HepG2 (cell line): ENCODE results near the gene LRRC27. TPM values are rescaled to one million over a fixed set of nuclear protein-coding genes. Genes with fewer than 3 reads are reported as not detected.

Experiments used
- ATAC-seq: fragments of 200-7000 bp; cut with Tn5 transposase; 3 replicates; pipeline ENCODE4 v1.9.1; 2020; ENCODE audit warnings: mild to moderate bottlenecking, moderate library complexity
- BruUV-seq: library from RNA; stranded (reverse); fragments of 400-500 nt; replicated peaks from 2 replicates; lab custom pipeline; 2021; lab: Mats Ljungman, UMichigan
- CTCF ChIA-PET: fragments of 300-600 bp; formaldehyde crosslinking; extraction: SDS; loops from one replicate; lab custom pipeline; 2021; ENCODE audit warnings: low total read pairs, inconsistent platforms, low intra/inter-chr PET ratio; lab: Yijun Ruan, JAX
- POLR2A ChIA-PET: fragments of 350-600 bp; sonication (Branson Sonifier 250); formaldehyde crosslinking; loops from one replicate; lab custom pipeline; 2020; ENCODE audit warnings: antibody characterized with exemption, inconsistent platforms; lab: Yijun Ruan, JAX
- DNase-seq: peaks from one replicate; pipeline ENCODE4 v3.0.0-alpha.2; 2015; ENCODE audit warnings: low spot score
- FAIRE-seq: peaks from 3 replicates; lab custom pipeline; 2011; peaks lifted over from hg19 to GRCh38; lab: Jason Lieb, UNC
- H2AFZ ChIP-seq: one replicate; pipeline ENCODE4 v1.6.1; 2011; ENCODE audit warnings: low read length, inconsistent platforms
- H3K27ac ChIP-seq: fragments of 300-600 bp; 3 replicates; pipeline ENCODE4 v1.8.0; 2011; ENCODE audit warnings: mixed run types, mild to moderate bottlenecking, mixed read lengths, low read length, inconsistent platforms; ENCODE audit not compliant: insufficient read depth; ENCODE audit errors: extremely low read length
- H3K27me3 ChIP-seq, 2 experiments: fragments of 200-600 bp in 1 of 2; 2 replicates in 1 of 2; 3 replicates in 1 of 2; pipeline versions ENCODE4 v1.6.0 to v1.8.0; 2011; ENCODE audit warnings: low read length in 2 of 2, mild to moderate bottlenecking in 2 of 2, moderate library complexity in 2 of 2, inconsistent platforms in 1 of 2; ENCODE audit not compliant: insufficient read depth in 2 of 2, control insufficient read depth in 1 of 2
- H3K36me3 ChIP-seq, 2 experiments: fragments of 200-600 bp in 1 of 2; replicated peaks in 1 of 2; 2 replicates in 1 of 2; 3 replicates in 1 of 2; pipeline versions ENCODE4 v1.5.1 to v1.8.0; 2011; ENCODE audit warnings: low read length in 2 of 2, inconsistent platforms in 1 of 2; ENCODE audit not compliant: insufficient read depth in 2 of 2, control insufficient read depth in 1 of 2
- H3K4me1 ChIP-seq: 2 replicates; pipeline ENCODE4 v1.5.1; 2012; ENCODE audit warnings: low read length, inconsistent platforms; ENCODE audit not compliant: insufficient read depth
- H3K4me2 ChIP-seq: 2 replicates; pipeline ENCODE4 v1.6.0; 2011; ENCODE audit warnings: low read depth, low read length, inconsistent platforms
- H3K4me3 ChIP-seq, 3 experiments: fragments of 200-600 bp in 1 of 3; sonication (generic), shearing (Covaris generic) in 1 of 3; replicated peaks in 1 of 3; 2 replicates each; pipeline ENCODE4 v1.5.1; 2011 to 2016; ENCODE audit warnings: low read length in 3 of 3, inconsistent platforms in 2 of 3, low read depth in 2 of 3, mild to moderate bottlenecking in 2 of 3, control low read depth in 1 of 3, mixed read lengths in 1 of 3; ENCODE audit not compliant: insufficient read depth in 1 of 3
- H3K79me2 ChIP-seq: one replicate; pipeline ENCODE4 v1.6.1; 2011; ENCODE audit warnings: low read length, inconsistent platforms; ENCODE audit not compliant: insufficient read depth
- H3K9ac ChIP-seq: 2 replicates; pipeline ENCODE4 v1.6.0; 2011; ENCODE audit warnings: mild to moderate bottlenecking, low read depth, low read length, inconsistent platforms; ENCODE audit not compliant: insufficient read depth
- H3K9me3 ChIP-seq: 2 replicates; pipeline ENCODE4 v1.5.1; 2012; ENCODE audit warnings: mild to moderate bottlenecking, low read length
- H4K20me1 ChIP-seq: 2 replicates; pipeline ENCODE4 v1.6.0; 2011; ENCODE audit warnings: inconsistent platforms, mild to moderate bottlenecking, low read length, moderate library complexity; ENCODE audit not compliant: insufficient read depth
- ATRX ChIP-seq: sonication (generic); formaldehyde crosslinking; IDR thresholded peaks from 2 replicates; pipeline ENCODE4 v1.4.0; 2020; ENCODE audit warnings: missing genetic modification reagents, borderline replicate concordance
- EZH2 ChIP-seq: conservative IDR thresholded peaks from 2 replicates; pipeline ENCODE4 v1.6.1; 2012; ENCODE audit warnings: mild to moderate bottlenecking, low read depth, low read length, moderate library complexity
- FOSL2 ChIP-seq: sonication (generic); formaldehyde crosslinking; IDR thresholded peaks from 2 replicates; pipeline ENCODE4 v1.4.0; 2020; ENCODE audit warnings: missing genetic modification reagents
- NFRKB ChIP-seq: fragments of 450-650 bp; IDR thresholded peaks from 2 replicates; pipeline ENCODE4 v1.6.1; 2017
- SIN3A ChIP-seq: IDR thresholded peaks from 2 replicates; pipeline ENCODE4 v1.6.1; 2011; ENCODE audit warnings: low read depth, mild to moderate bottlenecking, control low read depth, low read length, borderline replicate concordance
- SUZ12 ChIP-seq: fragments of 150-350 bp; IDR thresholded peaks from 2 replicates; pipeline ENCODE4 v1.6.1; 2014; ENCODE audit warnings: low read depth, low read length
- ZFP41 ChIP-seq: sonication (generic); formaldehyde crosslinking; IDR thresholded peaks from 2 replicates; pipeline ENCODE4 v1.4.0; 2020; ENCODE audit warnings: mild to moderate bottlenecking, missing genetic modification reagents, borderline replicate concordance
- ZMYM3 ChIP-seq: sonication (generic); formaldehyde crosslinking; IDR thresholded peaks from 2 replicates; pipeline ENCODE4 v1.5.1; 2020; ENCODE audit warnings: mild to moderate bottlenecking, missing genetic modification reagents
- ZNF484 ChIP-seq: sonication (generic); formaldehyde crosslinking; IDR thresholded peaks from 2 replicates; pipeline ENCODE4 v1.5.1; 2020; ENCODE audit warnings: mild to moderate bottlenecking, low read depth, missing genetic modification reagents, borderline replicate concordance
- WGBS: methylation state at CpG from one replicate; pipeline ENCODE4 v1.1.6; 2017; ENCODE audit warnings: low lambda C conversion rate; 5-methylcytosine and 5-hydroxymethylcytosine counted together
- in situ Hi-C: cut with HindIII; loops from 2 replicates; pipeline ENCODE4 v1.10.0; 2017; ENCODE audit warnings: low pct_unique_long_range_greater_than_20kb; ENCODE audit not compliant: extremely low pct_ligation_motif_present
- intact Hi-C: fragments of 100-400 bp; cut with micrococcal nuclease; formaldehyde crosslinking; loops from one replicate; pipeline ENCODE4 v1.10.0; 2022; ENCODE audit not compliant: unreplicated experiment
- polyA plus RNA-seq, 8 experiments: library from polyadenylated mRNA; depleted of rRNA in 3 of 8; stranded (reverse) in 7 of 8; unstranded in 1 of 8; fragments of >200 nt; fragmentation: Illumina TruSeq in 4 of 8; extraction: Trizol in 4 of 8; gene quantifications; 2 replicates each; pipeline versions ENCODE4 v1.2.1 to v1.2.3, GENCODE V29; 2011 to 2016; ENCODE audit warnings: low read depth in 4 of 8, missing spikeins in 1 of 8, mixed read lengths in 1 of 8; ENCODE audit not compliant: insufficient read depth in 1 of 8
- total RNA-seq, 5 experiments: library from RNA; depleted of rRNA; stranded (reverse); fragments of >200 nt; fragmentation: Illumina TruSeq; extraction: Trizol; gene quantifications; 2 replicates each; pipeline ENCODE4 v1.2.3, GENCODE V29; 2016; ENCODE audit warnings: low read depth in 1 of 5
- TF ChIP-seq, protein P1 (sequence below): conservative IDR thresholded peaks from 2 replicates; pipeline ENCODE4 v1.6.1; 2018; ENCODE audit warnings: missing genetic modification reagents
- TF ChIP-seq, protein P2 (sequence below): sonication (generic); formaldehyde crosslinking; IDR thresholded peaks from 2 replicates; pipeline ENCODE4 v1.4.0; 2020; ENCODE audit warnings: missing genetic modification reagents
- TF ChIP-seq, protein P3 (sequence below): sonication (generic); formaldehyde crosslinking; IDR thresholded peaks from 2 replicates; pipeline ENCODE4 v1.4.0; 2020; ENCODE audit warnings: missing genetic modification reagents
- TF ChIP-seq, protein P4 (sequence below): sonication (generic); formaldehyde crosslinking; IDR thresholded peaks from 2 replicates; pipeline ENCODE4 v1.4.0; 2020; ENCODE audit warnings: missing genetic modification reagents

Gene LRRC27
- total and polyA plus RNA-seq, 2 of the 13 experiments (the other 11 are each of a cell fraction or from before 2014, with no cell fraction given): 4.2 to 4.6 TPM

DNA sequence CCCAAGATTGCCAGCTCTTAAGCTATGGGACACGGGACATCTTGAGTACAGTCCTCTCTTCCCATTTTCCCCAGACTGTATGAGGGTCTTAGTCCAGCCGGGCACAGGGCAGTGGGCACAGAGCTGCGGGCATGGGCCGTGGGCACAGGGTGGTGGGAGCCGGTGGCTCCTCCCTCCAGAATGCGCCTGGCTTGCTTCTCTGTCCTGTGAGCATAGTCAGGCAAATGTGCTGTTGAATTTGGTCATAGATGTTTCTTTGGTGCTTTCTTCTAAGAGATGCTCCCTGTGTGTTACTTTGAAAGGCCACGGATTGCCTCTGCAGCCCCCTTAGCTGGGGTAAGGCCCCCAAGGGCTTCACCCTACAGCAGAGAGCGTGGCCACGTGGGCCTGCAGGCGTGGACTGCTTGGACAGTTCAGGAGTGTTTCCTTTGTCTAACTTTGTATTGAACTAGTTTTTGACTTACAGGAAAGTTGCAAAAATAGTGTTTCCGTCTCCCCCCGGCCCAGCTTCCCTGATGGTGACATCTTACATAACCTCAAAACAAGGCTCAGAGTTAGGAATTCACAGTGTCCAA is 24.7 kb downstream of the LRRC27 start (continued):
- TF ChIP-seq, protein P1, sequence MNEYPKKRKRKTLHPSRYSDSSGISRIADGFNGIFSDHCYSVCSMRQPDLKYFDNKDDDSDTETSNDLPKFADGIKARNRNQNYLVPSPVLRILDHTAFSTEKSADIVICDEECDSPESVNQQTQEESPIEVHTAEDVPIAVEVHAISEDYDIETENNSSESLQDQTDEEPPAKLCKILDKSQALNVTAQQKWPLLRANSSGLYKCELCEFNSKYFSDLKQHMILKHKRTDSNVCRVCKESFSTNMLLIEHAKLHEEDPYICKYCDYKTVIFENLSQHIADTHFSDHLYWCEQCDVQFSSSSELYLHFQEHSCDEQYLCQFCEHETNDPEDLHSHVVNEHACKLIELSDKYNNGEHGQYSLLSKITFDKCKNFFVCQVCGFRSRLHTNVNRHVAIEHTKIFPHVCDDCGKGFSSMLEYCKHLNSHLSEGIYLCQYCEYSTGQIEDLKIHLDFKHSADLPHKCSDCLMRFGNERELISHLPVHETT (CRISPR knock-in tag): no peak
- TF ChIP-seq NFRKB (no peak), FOSL2 (no peak), ZMYM3 (CRISPR knock-in tag) (no peak), ZNF484 (CRISPR knock-in tag) (no peak)

DNA sequence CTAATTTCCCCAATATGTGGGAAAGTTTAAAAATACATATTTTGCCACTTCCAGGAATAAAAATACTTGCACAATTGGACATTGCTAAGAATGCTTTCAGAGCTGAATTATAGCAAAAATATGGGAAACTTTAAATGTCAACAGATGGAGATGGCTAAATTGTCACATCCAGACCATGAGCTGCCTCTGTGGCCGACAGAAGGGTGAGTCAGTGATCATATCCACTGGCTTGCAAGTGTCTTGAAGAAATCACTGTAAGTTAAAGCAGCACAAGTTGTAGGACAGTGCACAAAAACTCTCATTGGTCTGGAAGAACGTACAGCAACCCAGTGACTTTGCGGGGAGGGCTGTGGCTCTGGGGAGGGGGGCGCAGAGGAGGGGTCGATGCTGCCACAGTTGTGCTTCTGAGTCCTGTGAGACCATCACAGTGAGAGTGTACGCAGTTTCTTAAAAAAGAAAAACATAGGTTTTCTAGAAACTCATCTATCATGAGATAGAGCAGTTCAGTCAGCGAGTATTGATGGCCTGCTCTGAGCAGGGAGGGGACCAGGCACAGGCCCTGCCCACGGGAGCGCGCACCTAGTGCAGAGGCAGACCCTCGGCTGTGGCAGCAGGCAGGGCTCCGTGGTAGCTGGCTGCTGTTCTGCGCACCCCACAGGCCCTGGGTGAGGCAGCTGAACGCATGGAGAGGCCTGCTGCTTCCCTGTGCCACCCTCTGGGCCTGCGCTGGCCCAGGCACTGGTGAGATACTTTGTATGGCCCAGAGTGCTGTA is 25.5 kb downstream of the LRRC27 start:
- no peak overlapping the region for H3K4me2 ChIP-seq
- H3K36me3 ChIP-seq: no peaks in the 10 kb centered on the region
- intact Hi-C loops (no loop called here), in situ Hi-C loops (no loop called here)
- BruUV-seq: no TSS peak
- DNase-seq (no peak), FAIRE-seq (no peak), ATAC-seq (no peak)
- H2AFZ ChIP-seq: no peak overlapping the region
- H3K4me3 ChIP-seq: no peak overlapping the region
- WGBS: 91% methylated on average over 14 of the region's 15 CpGs
- H3K27me3 ChIP-seq: no peaks in the 10 kb centered on the region
- H3K9me3 ChIP-seq: no peaks in the 10 kb centered on the region
- H4K20me1 ChIP-seq: no peaks in the 10 kb centered on the region; the same call in 1 of the 2 replicates
- no peak overlapping the region for H3K9ac ChIP-seq
- ChIA-PET POLR2A (no interaction called here), CTCF (no interaction called here)
- H3K79me2 ChIP-seq: no peaks in the 10 kb centered on the region
- H3K4me1 ChIP-seq: no peaks in the 10 kb centered on the region
- no peak overlapping the region for H3K27ac ChIP-seq
- TF ChIP-seq, protein P2, sequence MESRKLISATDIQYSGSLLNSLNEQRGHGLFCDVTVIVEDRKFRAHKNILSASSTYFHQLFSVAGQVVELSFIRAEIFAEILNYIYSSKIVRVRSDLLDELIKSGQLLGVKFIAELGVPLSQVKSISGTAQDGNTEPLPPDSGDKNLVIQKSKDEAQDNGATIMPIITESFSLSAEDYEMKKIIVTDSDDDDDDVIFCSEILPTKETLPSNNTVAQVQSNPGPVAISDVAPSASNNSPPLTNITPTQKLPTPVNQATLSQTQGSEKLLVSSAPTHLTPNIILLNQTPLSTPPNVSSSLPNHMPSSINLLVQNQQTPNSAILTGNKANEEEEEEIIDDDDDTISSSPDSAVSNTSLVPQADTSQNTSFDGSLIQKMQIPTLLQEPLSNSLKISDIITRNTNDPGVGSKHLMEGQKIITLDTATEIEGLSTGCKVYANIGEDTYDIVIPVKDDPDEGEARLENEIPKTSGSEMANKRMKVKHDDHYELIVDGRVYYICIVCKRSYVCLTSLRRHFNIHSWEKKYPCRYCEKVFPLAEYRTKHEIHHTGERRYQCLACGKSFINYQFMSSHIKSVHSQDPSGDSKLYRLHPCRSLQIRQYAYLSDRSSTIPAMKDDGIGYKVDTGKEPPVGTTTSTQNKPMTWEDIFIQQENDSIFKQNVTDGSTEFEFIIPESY: no peak
- TF ChIP-seq, protein P3, sequence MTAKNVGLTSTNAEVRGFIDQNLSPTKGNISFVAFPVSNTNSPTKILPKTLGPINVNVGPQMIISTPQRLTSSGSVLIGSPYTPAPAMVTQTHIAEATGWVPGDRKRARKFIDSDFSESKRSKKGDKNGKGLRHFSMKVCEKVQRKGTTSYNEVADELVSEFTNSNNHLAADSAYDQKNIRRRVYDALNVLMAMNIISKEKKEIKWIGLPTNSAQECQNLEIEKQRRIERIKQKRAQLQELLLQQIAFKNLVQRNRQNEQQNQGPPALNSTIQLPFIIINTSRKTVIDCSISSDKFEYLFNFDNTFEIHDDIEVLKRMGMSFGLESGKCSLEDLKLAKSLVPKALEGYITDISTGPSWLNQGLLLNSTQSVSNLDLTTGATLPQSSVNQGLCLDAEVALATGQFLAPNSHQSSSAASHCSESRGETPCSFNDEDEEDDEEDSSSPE (CRISPR knock-in tag): no peak
- TF ChIP-seq ZFP41 (CRISPR knock-in tag): no peak
- TF ChIP-seq SIN3A: no peak
- no peak for TF ChIP-seq EZH2
- no peak for TF ChIP-seq ATRX (CRISPR knock-in tag)
- TF ChIP-seq SUZ12: no peak
- TF ChIP-seq, protein P4, sequence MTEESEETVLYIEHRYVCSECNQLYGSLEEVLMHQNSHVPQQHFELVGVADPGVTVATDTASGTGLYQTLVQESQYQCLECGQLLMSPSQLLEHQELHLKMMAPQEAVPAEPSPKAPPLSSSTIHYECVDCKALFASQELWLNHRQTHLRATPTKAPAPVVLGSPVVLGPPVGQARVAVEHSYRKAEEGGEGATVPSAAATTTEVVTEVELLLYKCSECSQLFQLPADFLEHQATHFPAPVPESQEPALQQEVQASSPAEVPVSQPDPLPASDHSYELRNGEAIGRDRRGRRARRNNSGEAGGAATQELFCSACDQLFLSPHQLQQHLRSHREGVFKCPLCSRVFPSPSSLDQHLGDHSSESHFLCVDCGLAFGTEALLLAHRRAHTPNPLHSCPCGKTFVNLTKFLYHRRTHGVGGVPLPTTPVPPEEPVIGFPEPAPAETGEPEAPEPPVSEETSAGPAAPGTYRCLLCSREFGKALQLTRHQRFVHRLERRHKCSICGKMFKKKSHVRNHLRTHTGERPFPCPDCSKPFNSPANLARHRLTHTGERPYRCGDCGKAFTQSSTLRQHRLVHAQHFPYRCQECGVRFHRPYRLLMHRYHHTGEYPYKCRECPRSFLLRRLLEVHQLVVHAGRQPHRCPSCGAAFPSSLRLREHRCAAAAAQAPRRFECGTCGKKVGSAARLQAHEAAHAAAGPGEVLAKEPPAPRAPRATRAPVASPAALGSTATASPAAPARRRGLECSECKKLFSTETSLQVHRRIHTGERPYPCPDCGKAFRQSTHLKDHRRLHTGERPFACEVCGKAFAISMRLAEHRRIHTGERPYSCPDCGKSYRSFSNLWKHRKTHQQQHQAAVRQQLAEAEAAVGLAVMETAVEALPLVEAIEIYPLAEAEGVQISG (CRISPR knock-in tag): no peak
